Activated CD8-positive, alpha-beta memory T cell treated with anti-CD3 and anti-CD28 coated beads, Interleukin-2, amount 50 U/mL, for 1 hour (primary cell): ENCODE data around the gene TRPV5.

ENCODE experiments used
- DNase-seq: peaks from one replicate; pipeline ENCODE4 v3.0.0-alpha.2; 2020; ENCODE audit errors: extremely low read depth

The TRPV5 gene

DNA sequence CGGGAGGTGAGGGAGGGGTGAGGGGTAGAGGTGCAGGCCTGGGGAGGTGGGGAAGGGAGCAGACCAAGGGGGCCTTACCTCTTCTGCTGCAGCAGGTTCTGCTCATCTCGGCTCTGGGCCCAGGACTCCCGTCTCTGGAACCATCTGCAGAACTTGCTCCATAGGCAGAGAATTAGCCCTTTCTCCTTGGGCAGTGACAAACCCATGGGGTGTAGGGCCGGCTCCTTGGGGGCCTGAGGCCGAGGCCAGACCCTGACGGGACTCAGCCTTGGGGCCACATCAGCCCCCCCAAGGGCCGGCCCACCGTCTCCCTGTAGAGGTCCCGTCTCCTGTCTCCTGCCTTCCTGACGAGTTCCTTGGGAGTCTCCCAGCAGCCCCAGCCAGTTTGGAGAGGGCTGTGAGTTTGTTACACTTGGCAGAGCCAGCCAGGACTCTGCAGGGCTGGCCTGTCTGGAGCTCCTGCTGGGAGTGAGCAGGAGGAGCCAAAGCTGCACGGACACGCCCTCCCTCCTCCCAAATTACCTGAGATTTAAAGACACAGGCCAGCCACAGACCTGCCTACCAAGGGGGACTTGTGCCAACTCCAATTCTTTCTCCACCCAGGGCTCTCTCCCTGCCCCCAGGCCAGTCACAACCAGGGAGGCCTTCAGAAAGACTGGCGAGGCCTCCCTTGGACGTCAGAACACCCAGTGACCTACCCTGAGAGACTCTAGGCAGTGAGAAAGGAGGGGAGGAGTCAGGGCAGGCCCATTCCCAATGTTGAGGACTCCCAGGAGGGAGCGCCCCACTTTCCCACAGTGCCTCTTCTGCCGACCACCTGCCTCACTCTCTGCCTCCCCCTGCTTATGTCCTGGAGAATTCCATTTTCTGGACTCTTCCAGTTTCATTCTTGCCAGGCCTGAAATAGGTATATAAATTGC, 48.0 kb downstream of the TRPV5 start, which contains the start of gene TRPV6:
TRPV6 (minus strand) TSS at position 435 of the 920 bp plus-strand sequence.
- DNase-seq = no peak

DNA sequence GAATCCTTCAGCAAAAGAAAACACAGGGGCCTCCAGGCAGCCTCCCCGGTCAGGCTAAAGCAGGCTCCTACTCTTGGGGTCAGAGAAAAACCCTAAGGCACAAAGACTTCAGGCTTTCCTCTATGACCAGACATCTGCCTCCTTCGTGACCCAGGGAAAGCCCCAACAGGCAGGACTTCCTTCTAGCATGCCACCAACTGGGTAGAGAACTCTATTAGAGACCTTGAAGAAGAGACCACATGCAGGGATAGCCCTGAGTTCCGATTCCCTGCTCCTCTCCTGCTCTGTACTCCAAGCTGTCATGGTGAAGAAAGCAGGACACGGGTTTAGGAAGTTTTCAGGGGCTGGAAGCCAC, 49.3 kb downstream of the TRPV5 start:
- no peak for DNase-seq

DNA sequence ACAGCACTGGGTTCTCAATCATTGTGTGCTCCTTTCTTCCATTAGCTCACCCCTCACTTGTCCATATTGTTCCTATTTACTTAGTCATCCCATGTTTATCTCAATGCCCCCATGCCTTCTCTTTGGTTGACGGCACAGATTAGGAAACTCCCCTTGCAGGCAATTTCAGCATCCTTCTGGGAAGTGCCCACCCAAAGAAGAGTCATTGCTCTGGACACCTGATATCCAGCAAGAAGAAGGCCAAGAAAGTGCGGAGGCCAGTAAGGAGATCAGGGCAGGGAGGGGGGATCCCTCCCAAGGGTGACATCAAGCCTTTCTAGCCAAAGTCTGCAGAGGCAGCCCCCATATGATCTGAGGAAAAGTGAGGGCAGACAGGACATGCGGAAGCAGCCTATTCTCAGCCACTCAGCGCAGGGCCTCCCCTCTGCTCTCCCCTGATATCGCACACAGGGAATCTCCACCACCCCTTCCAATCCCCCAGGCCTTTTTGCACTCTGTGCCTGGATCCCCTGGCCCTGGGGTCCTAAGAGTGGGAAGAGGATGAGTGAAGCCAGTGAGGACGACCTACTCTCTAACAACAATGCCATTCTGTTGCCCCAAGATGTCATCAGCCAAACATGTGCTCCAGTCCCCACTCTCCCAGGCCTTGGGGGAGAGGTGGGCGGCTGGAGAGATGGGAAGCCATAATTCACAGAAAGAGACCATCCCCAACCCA, 49.8 kb downstream of the TRPV5 start:
- DNase-seq = no peak

DNA sequence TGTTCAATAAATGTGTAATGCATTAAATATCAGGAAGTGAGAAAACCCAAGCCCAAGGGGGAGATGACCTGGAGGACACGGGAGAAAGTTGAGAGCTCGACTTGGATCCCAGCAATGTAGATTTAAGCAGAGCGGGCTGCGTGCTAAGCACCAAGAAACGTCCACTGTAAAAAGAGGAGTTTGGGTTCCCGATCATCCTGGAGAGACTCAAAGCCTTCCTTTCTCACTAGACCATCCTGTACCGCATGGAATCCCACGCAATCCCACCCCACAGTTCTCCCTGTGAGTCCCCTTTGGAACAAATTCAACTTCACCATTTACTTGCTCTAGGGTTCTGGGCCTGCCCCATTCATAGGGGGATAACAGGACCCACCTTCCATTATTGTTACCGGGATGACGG, 50.4 kb downstream of the TRPV5 start:
- DNase-seq = no peak

DNA sequence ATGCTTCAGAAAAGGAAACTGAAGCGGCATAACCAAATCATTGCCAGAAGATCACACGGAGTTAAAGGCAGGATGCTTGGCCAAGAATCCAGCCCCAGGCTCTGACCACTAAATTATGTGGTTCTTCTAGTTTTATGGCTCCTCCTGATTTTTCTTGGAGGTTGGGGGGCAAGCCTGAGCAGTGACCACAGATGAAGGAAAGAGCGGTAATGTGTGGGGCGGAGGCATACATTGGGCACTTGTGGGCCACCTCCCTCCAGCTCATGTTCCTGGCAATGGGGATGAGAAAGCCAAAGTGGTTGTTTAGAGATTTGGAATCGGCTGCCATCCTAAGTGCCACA, 51.2 kb downstream of the TRPV5 start:
- no peak for DNase-seq

DNA sequence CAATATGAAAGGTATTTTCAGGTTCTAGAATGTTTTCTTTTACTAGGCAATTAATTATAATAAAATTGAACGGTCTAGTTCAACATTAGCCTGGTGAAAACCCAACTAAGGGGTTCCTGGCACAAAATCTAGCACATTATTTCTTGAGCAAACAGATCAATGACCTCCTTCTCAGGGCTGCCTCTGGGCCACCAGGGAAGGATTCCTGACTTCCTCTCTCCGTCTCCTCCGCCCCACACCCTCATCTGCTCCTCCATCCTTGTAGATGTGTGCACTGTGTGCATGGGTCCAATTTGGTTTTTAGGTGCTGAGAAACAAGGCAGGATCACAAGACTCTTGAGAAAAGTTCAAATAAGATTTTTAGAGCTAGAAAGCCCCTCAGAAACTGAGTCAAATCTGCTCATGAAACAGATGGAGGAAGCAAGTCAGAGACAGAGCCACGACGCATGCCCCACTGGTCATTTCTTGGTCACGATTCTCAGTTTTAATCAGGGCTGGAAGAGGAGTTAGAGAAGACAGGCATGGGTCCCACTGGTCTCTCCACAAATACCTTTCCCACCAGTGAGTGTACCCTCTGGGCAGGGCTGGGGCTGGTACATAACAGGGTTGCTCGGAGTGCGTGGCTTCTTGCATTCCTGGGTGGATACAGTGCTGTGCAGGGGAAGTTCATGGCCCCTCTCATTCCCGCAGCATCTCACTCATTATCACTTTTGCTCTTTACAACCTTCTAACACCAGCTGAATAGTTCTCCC, 51.8 kb downstream of the TRPV5 start:
- no peak for DNase-seq

DNA sequence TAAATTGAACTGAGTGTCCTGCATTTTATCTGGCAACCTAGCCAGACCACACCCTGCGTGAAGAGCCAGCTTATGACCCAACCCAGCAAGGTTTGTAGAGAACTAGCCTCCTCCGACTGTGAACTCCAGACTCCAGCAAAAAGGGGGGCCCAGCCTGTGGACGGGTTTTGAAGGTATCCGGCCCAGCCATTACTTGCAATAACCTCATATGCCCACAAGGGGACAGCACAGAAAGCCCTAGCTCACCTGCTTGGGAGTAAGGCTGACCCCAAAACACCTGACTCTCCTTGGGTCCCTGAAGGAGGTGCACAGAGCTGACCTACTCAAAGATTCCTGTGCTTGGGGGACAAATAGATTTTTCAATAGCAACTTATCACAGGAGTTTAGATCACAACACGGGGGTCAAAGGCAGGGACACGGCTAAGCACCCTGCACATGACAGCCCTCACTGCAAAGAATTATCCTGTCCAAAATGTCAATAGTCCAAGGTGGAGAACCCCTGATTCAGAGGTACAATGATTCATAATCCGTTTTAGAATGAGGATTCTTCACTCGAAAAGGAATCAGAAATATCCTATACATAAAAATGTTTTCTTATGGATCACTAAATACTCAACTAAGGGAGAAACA, 52.6 kb downstream of the TRPV5 start:
- DNase-seq = no peak

DNA sequence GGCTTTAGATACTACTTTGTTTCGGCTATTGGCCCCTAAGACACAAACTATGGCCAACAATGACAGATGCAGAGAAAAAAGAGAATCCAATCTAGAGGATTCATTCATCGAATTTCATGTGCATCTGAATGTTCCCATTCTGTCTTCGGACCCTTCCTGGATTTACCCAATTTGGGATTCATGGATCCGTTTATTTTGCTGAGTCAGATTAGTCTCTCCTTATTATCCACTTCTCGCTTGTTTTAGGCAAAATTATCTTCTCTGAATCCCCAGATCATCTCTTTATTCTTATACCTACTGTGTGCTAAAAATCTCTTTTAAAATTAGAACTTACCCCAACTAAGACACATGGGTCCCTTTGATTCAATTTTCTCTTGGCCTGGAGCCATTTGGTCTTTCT, 54.5 kb downstream of the TRPV5 start:
- DNase-seq = no peak

DNA sequence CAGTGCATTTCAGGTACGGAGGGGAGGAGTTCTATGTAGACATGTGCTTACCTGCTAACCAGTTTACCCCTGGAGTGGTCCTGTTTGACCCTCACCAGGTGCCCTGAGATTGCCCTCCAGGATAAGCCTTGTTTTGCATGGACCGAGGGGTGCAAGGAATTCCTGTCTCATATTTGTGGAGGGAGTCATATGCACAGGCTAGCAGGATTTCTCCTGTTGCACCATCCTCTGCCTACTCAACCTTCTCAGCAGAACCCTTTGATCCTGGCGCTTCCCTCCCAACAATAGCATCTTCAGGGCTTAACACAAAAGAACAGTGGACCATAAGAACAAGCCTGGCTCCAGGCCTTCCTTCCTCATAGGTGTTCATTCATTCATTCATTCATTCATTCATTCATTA, 55.2 kb downstream of the TRPV5 start:
- DNase-seq = no peak

DNA sequence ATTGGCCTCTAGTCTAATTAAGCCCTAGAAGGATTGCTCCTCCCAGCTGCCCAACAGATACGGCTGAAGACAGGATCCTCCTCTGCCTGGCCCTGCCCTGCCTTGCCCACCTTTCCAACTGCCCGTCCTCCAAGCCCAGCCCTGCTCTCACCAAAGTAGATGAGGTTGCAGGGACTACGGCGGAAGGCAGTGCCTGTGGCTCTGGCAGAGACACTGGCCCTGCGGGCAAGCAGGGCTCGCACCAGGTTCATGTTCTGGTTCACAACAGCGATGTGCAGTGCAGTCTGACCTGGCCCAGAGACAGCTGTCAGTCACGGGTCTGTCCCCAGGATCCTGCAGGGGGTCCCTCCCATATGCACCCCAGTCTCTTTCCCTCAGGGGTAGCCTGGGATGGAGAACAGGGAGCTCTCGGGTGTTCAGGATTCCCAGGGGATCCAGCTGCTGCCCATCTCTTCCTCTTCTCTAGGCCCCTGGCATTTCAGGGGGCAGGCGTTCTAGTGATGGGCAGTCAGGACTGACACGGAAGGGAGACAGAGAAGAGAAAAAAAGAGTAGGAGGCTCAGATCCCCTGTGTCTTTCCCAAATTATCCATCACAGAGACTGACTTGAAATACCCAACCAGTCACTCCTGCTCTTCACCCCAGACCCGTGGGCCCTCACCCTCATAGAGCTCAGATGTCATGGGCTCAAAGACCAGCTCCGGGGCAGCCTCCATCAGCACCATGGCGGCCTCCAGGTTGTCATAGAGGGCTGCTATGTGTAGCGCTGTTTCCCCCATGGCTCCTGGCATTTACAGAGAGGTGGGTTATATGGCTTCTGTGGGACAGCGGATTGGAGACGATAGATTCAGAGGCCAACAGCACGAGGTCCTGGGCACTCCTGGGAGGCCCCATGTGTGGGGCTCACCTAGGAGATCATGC, 56.3 kb downstream of the TRPV5 start:
- no peak for DNase-seq

DNA sequence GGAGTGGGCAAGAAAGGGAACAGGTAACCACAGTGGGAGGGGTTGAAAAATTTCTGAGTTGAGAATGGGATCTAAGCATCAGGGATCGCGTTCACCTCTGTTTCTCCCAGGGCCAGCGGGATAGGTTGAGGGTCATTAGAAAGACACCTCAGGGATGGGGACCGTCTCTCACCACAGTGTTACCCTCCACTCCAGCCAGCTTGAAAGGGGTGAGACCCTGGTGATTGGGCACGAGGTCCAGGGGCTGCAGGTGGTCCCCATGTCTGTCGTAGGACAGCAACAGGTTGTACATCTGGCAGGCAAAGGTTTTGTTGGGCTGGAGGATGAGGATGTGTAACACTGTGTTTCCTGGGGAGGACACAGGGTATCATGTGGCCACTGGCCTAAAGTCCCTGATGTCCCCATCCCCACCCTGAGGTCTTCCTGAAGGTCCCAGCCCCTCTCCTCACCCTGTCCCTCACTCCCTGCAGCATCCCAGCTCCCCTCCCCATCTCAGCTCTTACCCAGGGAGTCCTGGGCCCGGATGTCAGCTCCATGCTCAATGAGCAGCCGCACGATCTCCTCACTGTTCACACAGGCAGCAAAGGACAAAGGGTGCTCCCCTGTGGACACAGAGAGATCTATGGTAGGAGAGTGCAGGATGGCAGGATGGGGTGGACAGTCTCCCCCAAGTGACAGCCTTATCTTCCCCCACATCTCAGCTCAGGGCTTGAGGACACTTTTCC, 57.1 kb downstream of the TRPV5 start:
- no peak for DNase-seq

DNA sequence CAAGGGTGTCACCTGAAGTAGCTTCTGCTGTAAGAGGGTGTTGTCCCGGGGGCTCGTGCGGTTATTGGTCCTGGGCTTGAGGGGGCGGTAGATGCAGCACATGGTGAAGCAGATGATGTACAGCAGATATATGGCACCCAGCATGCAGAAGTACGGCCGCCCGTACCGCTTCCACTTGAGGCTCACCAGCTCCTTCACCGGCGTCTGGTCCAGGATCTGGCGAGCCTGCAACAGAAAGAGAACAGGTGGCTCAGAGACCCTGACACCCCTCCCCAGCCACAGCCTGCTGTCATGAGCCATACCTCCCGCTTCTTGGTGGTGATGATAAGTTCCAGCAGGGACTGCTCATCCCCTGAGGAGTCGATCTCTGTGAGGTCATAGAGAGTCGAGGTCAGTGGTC, 58.1 kb downstream of the TRPV5 start:
- no peak for DNase-seq

DNA sequence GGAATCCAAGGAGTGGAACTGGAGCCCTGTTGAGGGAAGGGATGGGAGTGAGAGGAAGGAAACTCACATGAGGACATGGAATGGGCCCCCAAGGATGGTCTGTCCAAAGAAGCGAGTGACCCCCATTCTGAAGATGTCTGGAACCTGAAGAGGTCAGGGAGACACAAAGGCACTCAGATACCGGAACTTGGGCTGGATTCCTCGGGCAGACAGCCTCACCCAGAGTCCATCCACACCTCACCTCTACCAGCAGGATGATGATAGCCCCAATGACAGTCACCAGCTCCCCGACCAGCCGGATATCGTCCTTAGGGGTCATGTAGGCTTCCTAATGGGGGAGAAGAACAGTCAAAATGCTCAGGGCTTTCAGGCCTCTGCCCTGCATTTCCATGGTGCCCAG, 58.7 kb downstream of the TRPV5 start:
- DNase-seq = no peak

DNA sequence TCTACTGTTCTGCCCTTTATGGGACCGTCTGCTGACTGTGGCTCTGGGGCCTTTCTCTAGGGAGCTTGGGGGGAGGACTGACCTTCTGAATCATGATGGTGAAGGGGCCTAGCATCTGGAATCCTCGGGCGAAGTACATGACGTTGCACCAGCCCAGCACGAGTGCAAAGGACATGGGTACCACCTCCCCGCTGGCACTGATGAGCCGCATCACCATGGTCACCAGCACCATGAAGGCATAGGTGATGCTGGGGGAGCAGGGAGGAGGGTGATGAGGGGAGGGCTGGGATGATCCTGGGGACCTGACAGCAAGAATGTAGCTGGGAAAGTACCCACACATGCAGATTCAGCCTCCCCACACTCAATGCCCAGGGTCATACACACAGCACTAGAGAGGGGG, 59.1 kb downstream of the TRPV5 start:
- no peak for DNase-seq

DNA sequence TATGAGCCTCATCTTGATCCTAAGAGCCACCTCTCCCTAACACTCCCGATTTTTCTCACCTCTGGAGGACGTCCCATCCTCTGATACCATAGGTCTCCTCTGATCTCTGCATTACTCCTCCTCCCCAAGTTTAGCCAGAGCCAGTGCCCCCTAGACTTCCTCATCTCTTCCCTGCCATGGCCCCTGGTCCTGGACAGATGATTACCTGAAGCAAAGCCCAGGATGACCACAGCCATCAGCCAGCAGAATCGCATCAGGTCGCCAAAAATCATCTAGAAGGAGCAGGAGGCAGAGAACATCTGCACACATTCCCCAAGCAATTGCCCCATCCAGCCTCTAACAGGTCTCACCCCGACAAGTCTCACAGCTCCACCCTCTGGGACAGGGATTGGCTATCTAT, 59.7 kb downstream of the TRPV5 start:
- DNase-seq = no peak

DNA sequence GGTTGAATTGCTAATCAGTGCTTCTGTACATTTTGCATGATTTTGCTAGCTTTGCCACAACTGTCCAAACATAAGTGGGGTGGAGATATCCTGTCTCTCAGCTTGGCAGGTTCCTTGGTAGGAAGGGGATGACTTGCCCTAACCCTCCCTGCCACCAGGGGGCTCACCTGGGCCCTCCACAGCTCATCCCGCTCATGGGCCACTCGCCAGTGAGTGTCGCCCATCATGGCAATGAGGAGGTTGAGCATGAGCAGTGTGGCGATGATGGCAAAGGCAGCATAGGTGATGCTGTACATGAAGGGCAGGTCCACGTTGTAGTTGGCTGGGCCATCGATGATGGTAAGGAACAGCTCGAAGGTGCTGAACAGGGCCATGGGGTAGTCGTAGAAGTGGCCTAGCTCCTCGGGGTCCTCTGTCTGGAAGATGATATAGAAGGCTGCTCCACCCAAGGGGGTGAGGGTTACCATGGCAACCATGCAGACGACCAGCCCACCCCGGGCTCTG, 60.2 kb downstream of the TRPV5 start:
- no peak for DNase-seq

DNA sequence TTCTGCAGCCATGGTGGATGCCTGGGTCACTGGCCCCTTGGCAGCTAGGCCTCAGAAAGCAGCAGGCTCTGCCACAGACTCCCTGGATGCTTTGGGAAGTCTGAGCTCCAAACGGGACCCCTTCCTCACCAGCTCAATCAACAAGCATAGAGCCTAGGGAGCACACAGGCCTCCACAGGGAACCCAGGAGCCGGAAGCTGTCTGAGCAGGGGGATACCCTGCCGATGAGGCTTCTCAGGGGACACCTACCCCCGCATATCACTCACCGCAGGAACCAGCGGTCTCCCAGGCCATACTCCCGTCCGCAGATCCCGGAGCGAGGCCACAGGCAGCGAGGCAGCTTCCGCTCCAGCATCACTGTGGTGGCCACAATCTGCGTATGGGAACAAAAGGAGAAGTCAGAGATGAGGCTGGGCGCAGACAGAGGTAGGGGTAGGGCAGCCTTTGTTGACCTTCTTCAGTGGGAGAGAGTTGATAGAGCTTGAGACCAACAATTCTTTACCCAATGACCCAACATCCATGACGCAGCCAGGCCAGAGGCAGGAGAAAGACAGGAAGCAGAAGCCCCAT, 61.4 kb downstream of the TRPV5 start:
- DNase-seq = no peak

DNA sequence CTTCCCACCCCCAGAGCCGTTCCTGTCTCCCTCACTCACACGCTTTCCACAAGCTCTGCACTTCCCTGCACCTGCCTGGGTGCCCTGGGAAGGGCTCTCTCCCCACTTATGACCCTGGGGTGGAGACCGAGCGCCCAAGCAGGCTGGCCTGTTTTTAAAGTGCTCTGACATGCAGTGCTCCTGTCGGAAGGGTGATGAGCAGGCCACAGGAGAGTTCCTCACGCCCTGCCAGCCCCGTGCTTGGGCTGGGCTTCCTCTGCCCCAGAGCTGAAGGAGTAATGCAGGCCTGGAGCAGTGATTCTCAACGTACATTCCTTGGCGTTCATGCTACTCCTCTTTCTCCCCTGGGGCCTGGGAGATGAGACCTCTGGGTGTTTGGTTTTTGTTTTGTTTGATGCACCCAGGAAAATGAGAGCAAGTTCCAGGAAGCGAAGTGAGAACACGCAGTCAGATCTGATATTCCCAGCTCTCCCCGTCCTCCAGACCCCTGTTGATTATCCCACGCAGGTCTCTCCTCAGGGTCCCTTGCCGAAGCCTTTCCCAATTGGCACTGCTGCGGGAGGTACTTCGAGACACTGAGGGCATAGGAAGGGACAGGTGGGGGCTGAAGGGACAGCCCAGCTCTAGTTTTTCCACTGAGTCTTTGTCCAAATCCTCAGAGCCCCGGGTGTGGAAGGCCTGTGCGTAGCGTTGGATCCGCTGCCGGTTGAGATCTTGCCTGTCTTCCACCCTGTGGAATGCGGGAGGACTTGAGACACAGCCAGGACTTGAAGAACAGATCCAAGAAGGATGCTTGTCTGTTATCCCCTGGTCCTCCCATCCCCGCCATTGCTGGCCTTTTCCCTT, 62.1 kb downstream of the TRPV5 start:
- no peak for DNase-seq
